ENCODE measurements around the gene ELOVL2. TPM values are rescaled to one million over a fixed set of nuclear protein-coding genes. Genes with fewer than 3 reads are reported as not detected.

The ELOVL2 gene
- polyA plus RNA-seq, 3 donors, result not detected

DNA sequence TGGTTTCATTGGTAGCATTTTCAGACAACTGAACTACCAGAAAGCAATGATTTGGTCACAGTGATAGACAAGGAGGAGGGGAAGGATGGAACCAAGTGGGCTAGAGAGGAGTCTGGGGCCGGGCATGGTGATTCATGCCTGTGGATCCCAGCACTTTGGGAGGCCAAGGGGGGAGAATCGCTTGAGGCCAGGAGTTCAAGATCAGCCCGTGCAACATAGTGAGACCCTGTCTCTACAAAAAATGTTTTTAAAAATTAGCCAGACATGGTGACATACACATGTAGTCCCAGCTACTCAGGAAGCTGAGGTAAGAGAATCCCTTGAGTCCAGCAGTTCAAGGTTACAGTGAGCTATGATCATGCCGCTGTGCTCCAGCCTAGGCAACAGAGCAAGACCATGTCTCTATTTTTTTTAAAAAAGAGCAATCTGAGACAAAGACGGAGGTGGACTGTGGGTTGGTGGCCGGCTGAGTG lies 86.7 kb downstream of the ELOVL2 start:
- 50% methylated on average over 2 of the region's 6 CpGs for WGBS (ENCODE audit: insufficient coverage)
- H3K4me3 Mint-ChIP-seq, result no peak overlapping the region
- Histone ChIP-seq H3K27me3 (ENCODE audit: control insufficient read depth in 2 of 2, insufficient read depth in 2 of 2, low read length in 2 of 2) (no peaks in the 10 kb centered on the region), H3K9ac (ENCODE audit: insufficient read depth, low read length, poor library complexity, severe bottlenecking) (no peak overlapping the region), H2AFZ (ENCODE audit: insufficient read depth, low read depth, low read length, poor library complexity, severe bottlenecking) (no peak overlapping the region), H3K79me2 (ENCODE audit: insufficient read depth, low read length) (no peaks in the 10 kb centered on the region), H3K27ac (ENCODE audit: low read depth in 1 of 2, low read length in 2 of 2) (no peak overlapping the region), H3K9me3 (replicated peaks in 1 of 2; ENCODE audit: control insufficient read depth in 1 of 2, insufficient read depth in 1 of 2, low read length in 2 of 2) (no peaks in the 10 kb centered on the region), H3K4me1 (ENCODE audit: control insufficient read depth in 1 of 2, insufficient read depth in 2 of 2, low read length in 2 of 2) (no peaks in the 10 kb centered on the region), H4K20me1 (ENCODE audit: insufficient read depth, low read length) (no peaks in the 10 kb centered on the region), H3K36me3 (replicated peaks in 1 of 2; ENCODE audit: control insufficient read depth in 1 of 2, insufficient read depth in 2 of 2, low read length in 2 of 2) (no peaks in the 10 kb centered on the region), H3K4me3 (replicated peaks in 1 of 3; ENCODE audit: low read depth in 2 of 3, low read length in 3 of 3) (no peak overlapping the region), H3K4me2 (replicated peaks; ENCODE audit: extremely low read depth, low read length, poor library complexity, severe bottlenecking) (no peak overlapping the region)
- H3K27me3 Mint-ChIP-seq (ENCODE audit: low read depth in 3 of 3), result peaks cover 0 to 6% (median 4%) of the 10 kb centered on the region in 3 donors
- no peak for TF ChIP-seq CTCF (IDR thresholded peaks at IDR 0.05)
- no peak overlapping the region for H3K27ac Mint-ChIP-seq
- no peak for DNase-seq
- H3K9me3 Mint-ChIP-seq, result no peaks in the 10 kb centered on the region
- H3K36me3 Mint-ChIP-seq, result no peaks in the 10 kb centered on the region
- H3K4me1 Mint-ChIP-seq, result no peaks in the 10 kb centered on the region
- intact Hi-C loops (cut with micrococcal nuclease), result loop anchor here in 1 of 2 donors (10.0 kb wide), 2 partner anchors 537 to 617 kb away; no protein-coding TSS in a partner anchor

DNA sequence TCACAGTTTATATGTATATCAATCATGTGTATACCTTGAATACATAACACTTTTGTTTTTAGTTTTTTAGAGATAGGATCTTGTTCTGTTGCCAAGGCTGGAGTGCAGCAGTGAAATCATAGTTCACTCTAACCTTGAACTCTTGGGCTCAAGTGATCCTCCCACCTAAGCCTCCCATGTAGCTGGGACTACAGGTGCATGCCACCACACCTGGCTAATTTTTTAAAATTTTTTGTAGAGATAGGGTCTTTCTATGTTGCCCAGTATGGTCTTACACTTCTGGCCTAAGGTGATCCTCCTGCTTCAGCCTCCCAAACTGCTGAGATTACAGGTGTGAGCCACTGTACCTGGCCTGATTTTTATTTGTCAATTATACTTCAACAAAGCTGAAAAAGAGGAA lies 87.3 kb downstream of the ELOVL2 start:
- Histone ChIP-seq H2AFZ (ENCODE audit: insufficient read depth, low read depth, low read length, poor library complexity, severe bottlenecking) (no peak overlapping the region), H4K20me1 (ENCODE audit: insufficient read depth, low read length) (no peaks in the 10 kb centered on the region), H3K9me3 (replicated peaks in 1 of 2; ENCODE audit: control insufficient read depth in 1 of 2, insufficient read depth in 1 of 2, low read length in 2 of 2) (no peaks in the 10 kb centered on the region), H3K79me2 (ENCODE audit: insufficient read depth, low read length) (no peaks in the 10 kb centered on the region), H3K27me3 (ENCODE audit: control insufficient read depth in 2 of 2, insufficient read depth in 2 of 2, low read length in 2 of 2) (no peaks in the 10 kb centered on the region), H3K27ac (ENCODE audit: low read depth in 1 of 2, low read length in 2 of 2) (no peak overlapping the region), H3K4me2 (replicated peaks; ENCODE audit: extremely low read depth, low read length, poor library complexity, severe bottlenecking) (no peak overlapping the region), H3K36me3 (replicated peaks in 1 of 2; ENCODE audit: control insufficient read depth in 1 of 2, insufficient read depth in 2 of 2, low read length in 2 of 2) (no peaks in the 10 kb centered on the region), H3K4me3 (replicated peaks in 1 of 3; ENCODE audit: low read depth in 2 of 3, low read length in 3 of 3) (no peak overlapping the region), H3K9ac (ENCODE audit: insufficient read depth, low read length, poor library complexity, severe bottlenecking) (no peak overlapping the region), H3K4me1 (ENCODE audit: control insufficient read depth in 1 of 2, insufficient read depth in 2 of 2, low read length in 2 of 2) (no peaks in the 10 kb centered on the region)
- no peak for TF ChIP-seq CTCF (IDR thresholded peaks at IDR 0.05)
- Mint-ChIP-seq H3K4me1 (no peaks in the 10 kb centered on the region), H3K36me3 (no peaks in the 10 kb centered on the region), H3K27ac (no peak overlapping the region), H3K4me3 (no peak overlapping the region), H3K27me3 (ENCODE audit: low read depth in 3 of 3) (peaks cover 0 to 6% (median 4%) of the 10 kb centered on the region in 3 donors), H3K9me3 (no peaks in the 10 kb centered on the region)
- DNase-seq, result no peak
- intact Hi-C loops (cut with micrococcal nuclease), result loop anchor here in 1 of 2 donors (10.0 kb wide), 2 partner anchors 538 to 618 kb away; no protein-coding TSS in a partner anchor
